ENCODE data around the gene CLDND2. TPM values are rescaled to one million over a fixed set of nuclear protein-coding genes. Genes with fewer than 3 reads are reported as not detected.

The CLDND2 gene
- polyA plus RNA-seq, 1 experiment: not detected

DNA sequence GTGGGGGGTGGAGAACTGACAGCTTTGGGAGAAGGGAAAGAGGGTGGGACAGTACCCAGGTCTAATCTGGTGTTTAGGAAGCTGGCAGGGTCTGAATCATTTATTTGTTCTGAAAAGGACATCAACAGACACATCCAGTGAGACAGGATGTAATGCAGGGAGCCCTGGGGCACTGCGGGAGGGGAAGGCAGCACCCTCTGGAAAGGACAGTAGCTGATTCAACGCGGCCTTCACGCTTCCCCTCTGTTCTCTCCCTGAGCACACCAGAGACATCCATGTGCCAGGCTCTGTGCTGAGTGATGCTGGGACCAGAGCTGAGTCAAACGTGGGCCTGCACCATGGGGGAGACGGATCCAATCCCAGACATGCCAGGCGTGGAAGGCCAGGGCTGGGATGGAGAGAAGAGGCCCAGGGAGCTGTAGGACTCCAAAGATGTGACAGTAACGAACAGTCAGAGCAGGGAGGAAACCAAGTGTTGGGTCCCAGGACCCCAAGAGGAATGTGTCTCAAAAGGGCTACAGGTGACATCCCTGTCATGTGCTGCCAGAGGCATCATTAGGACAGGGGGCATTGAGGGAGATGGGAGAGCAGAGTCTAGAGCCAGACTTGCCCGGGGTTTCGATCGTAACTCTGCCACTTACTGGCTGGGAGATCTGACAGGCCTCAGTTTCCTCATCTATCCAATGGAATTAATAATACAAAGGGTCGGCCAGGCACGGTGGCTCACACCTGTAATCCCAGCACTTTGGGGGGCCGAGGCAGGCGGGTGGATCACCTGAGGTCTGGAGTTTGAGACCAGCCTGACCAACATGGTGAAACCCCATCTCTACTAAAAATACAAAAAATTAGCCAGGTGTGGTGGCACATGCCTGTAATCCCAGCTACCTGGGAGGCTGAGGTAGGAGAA lies 4.3 kb downstream of the CLDND2 start:
- Histone ChIP-seq H3K4me3 (ENCODE audit: low read depth, low read length) (no peak overlapping the region), H3K9me3 (ENCODE audit: control insufficient read depth, insufficient read depth, low read length) (no peaks in the 10 kb centered on the region; the same call in 1 of the 2 replicates), H3K27ac (ENCODE audit: low read depth, low read length) (no peak overlapping the region), H3K27me3 (ENCODE audit: control insufficient read depth, insufficient read depth, low read length) (no peaks in the 10 kb centered on the region)
- TF ChIP-seq, protein P1, sequence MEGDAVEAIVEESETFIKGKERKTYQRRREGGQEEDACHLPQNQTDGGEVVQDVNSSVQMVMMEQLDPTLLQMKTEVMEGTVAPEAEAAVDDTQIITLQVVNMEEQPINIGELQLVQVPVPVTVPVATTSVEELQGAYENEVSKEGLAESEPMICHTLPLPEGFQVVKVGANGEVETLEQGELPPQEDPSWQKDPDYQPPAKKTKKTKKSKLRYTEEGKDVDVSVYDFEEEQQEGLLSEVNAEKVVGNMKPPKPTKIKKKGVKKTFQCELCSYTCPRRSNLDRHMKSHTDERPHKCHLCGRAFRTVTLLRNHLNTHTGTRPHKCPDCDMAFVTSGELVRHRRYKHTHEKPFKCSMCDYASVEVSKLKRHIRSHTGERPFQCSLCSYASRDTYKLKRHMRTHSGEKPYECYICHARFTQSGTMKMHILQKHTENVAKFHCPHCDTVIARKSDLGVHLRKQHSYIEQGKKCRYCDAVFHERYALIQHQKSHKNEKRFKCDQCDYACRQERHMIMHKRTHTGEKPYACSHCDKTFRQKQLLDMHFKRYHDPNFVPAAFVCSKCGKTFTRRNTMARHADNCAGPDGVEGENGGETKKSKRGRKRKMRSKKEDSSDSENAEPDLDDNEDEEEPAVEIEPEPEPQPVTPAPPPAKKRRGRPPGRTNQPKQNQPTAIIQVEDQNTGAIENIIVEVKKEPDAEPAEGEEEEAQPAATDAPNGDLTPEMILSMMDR (IDR thresholded peaks at IDR 0.05; ENCODE audit: low read depth, low read length): no peak
- ChIA-PET POLR2A (no interaction called here), CTCF (interaction anchor here (0.6 to 0.8 kb wide), 2 partner anchors 25 to 58 kb away, joined by 3 read pairs; no protein-coding TSS in a partner anchor)
- DNase-seq (ENCODE audit: low read depth, low spot score): no peak

DNA sequence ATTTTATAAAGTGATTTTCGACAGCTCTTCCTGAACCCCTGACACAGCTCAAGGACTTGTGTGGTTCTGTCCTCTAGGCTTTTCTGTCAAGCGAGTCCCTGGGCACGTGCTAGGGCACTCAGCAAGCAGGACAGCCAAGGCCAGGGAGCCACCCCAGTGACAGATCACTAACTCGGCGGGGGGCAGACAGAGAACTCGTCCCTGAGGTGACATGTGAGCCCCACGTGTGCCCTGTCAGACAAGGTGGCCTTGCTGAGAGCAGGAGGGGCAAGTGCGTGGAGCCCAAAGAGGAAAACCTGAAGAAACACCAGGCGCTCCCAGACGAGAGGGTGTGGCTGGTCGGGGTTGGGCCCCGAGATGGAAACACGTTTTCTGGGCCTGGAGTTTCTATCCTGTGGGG lies 7.6 kb downstream of the CLDND2 start:
- Histone ChIP-seq H3K9me3 (ENCODE audit: control insufficient read depth, insufficient read depth, low read length) (no peaks in the 10 kb centered on the region; the same call in 1 of the 2 replicates), H3K27ac (ENCODE audit: low read depth, low read length) (no peak overlapping the region), H3K4me3 (ENCODE audit: low read depth, low read length) (no peak overlapping the region), H3K27me3 (ENCODE audit: control insufficient read depth, insufficient read depth, low read length) (no peaks in the 10 kb centered on the region)
- no peak for DNase-seq (ENCODE audit: low read depth, low spot score)
- ChIA-PET CTCF (no interaction called here), POLR2A (no interaction called here)
- TF ChIP-seq, protein P1 (IDR thresholded peaks at IDR 0.05; ENCODE audit: low read depth, low read length): no peak

DNA sequence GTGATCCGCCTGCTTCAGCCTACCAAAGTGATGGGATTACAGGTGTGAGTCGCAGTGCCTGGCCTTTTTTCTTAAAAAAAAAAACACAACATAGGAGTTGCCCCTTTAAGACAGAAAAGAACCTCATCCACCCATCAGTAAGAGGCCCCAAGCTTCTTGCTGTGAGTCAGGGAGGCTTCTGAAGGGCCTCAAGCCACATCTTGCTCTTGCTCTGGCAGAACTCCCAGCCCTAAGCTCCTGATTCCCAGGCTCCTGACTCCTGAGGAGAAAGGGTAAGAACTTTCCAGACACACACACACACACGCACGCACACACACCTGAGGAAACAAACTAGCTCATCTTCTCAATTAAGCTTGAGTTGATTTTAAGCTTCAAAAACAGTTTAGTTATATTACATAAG lies 9.5 kb downstream of the CLDND2 start:
- Histone ChIP-seq H3K27ac (ENCODE audit: low read depth, low read length) (peak overlapping the region; percentile 78), H3K27me3 (ENCODE audit: control insufficient read depth, insufficient read depth, low read length) (no peaks in the 10 kb centered on the region), H3K9me3 (ENCODE audit: control insufficient read depth, insufficient read depth, low read length) (no peaks in the 10 kb centered on the region; the same call in 1 of the 2 replicates), H3K4me3 (ENCODE audit: low read depth, low read length) (no peak overlapping the region)
- POLR2A ChIA-PET: interaction anchor here (1.0 to 2.1 kb wide), 3 partner anchors 9 to 19 kb away, joined by 4 to 13 read pairs (median 6); no protein-coding TSS in a partner anchor
- CTCF ChIA-PET: interaction anchor here (0.8 to 1.5 kb wide), 6 partner anchors 9 to 302 kb away, joined by 3 to 17 read pairs (median 4); no protein-coding TSS in a partner anchor
- TF ChIP-seq, protein P1 (IDR thresholded peaks at IDR 0.05; ENCODE audit: low read depth, low read length): no peak
- peak; percentile 79 for DNase-seq (ENCODE audit: low read depth, low spot score)

DNA sequence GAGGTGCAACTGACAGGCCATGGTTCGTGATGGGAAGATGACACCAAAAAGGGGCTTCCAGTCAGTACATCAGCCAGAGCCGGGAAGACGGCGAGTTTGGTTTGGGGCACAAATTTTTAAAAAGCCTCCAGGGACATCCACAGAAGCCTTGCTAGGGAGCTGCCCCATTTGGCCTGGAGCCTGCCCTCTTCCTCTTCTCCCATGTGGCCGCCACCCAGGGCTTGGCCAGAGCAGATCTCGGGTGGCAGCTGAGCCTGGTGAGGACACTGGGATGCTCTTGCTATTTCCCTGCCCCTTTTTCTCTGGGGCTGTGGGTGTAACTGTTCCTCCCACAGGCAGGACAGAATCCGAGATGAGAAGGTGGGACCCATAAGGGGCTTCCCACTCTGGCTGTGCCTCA lies 10.9 kb downstream of the CLDND2 start:
- DNase-seq (ENCODE audit: low read depth, low spot score): no peak
- TF ChIP-seq, protein P1 (IDR thresholded peaks at IDR 0.05; ENCODE audit: low read depth, low read length): no peak
- no peaks in the 10 kb centered on the region; the same call in 1 of the 2 replicates for H3K9me3 ChIP-seq (ENCODE audit: control insufficient read depth, insufficient read depth, low read length)
- no peaks in the 10 kb centered on the region for H3K27me3 ChIP-seq (ENCODE audit: control insufficient read depth, insufficient read depth, low read length)
- H3K4me3 ChIP-seq (ENCODE audit: low read depth, low read length): no peak overlapping the region
- CTCF ChIA-PET: interaction anchor here (1.4 to 1.5 kb wide), 2 partner anchors 18 to 303 kb away, joined by 3 to 17 read pairs; no protein-coding TSS in a partner anchor
- POLR2A ChIA-PET: no interaction called here
- no peak overlapping the region for H3K27ac ChIP-seq (ENCODE audit: low read depth, low read length)
